Measurements from ENCODE around the gene SELL. TPM values are rescaled to one million over a fixed set of nuclear protein-coding genes. Genes with fewer than 3 reads are reported as not detected.

Gene SELL
- total and polyA plus RNA-seq, 10 of the 15 experiments (the other 5 are each of a cell fraction or from before 2014, with no cell fraction given), result 31.8 to 66.0 (median 50.9) TPM

- H3K79me2 ChIP-seq (ENCODE audit: control insufficient read depth, insufficient read depth, low read length), result no peaks in the 10 kb centered on the region
- H3K27me3 ChIP-seq (replicated peaks in 1 of 2; ENCODE audit: control insufficient read depth in 2 of 2, insufficient read depth in 2 of 2, low read length in 1 of 2), result no peaks in the 10 kb centered on the region
- ChIA-PET POLR2A (interaction anchor here (5.8 kb wide), 1 partner anchor 10 kb away, joined by 64 read pairs; no protein-coding TSS in a partner anchor), SMC1A (ENCODE audit: uncharacterized antibody, unreplicated experiment) (interaction anchor here (3.1 to 11.1 kb wide), 2 partner anchors 10 to 26 kb away, joined by 16 to 176 read pairs; no protein-coding TSS in a partner anchor), CTCF (interaction anchor here (9.7 kb wide), 1 partner anchor 11 kb away, joined by 125 read pairs; no protein-coding TSS in a partner anchor), RAD21 (ENCODE audit: unreplicated experiment) (interaction anchor here (6.0 kb wide), 1 partner anchor 8 kb away, joined by 71 read pairs; no protein-coding TSS in a partner anchor)
- no peak overlapping the region for H3K4me2 ChIP-seq (ENCODE audit: control insufficient read depth, insufficient read depth)
- H3K9ac ChIP-seq (ENCODE audit: control insufficient read depth, insufficient read depth, low read length), result no peak overlapping the region
- in situ Hi-C loops (cut with MboI) (no loop called here), intact Hi-C loops (cut with micrococcal nuclease; ENCODE audit: unreplicated experiment) (no loop called here)
- FAIRE-seq (no peak), DNase-seq (ENCODE audit: low read depth, low spot score) (no peak), ATAC-seq (no peak)
- no peak for TF ChIP-seq MLLT1 (IDR thresholded peaks at IDR 0.05)
- TF ChIP-seq SREBF1 (IDR thresholded peaks at IDR 0.05; ENCODE audit: low read length), result no peak
- no peak for TF ChIP-seq MEF2B (IDR thresholded peaks at IDR 0.05; ENCODE audit: partially characterized antibody, poor library complexity, severe bottlenecking)
- no peak for TF ChIP-seq MEF2A (IDR thresholded peaks at IDR 0.05; ENCODE audit: insufficient read depth, low read depth, low read length)
- no peak for TF ChIP-seq TBL1XR1 (IDR thresholded peaks at IDR 0.05; ENCODE audit: low read depth, low read length)
- no peak for TF ChIP-seq BRCA1 (IDR thresholded peaks at IDR 0.05; ENCODE audit: low read depth, low read length)
- TF ChIP-seq JUND (IDR thresholded peaks at IDR 0.05; ENCODE audit: low read depth, low read length), result no peak
- TF ChIP-seq TAF1 (IDR thresholded peaks at IDR 0.05; ENCODE audit: borderline replicate concordance, low read depth, low read length), result no peak
- TF ChIP-seq, protein P1, sequence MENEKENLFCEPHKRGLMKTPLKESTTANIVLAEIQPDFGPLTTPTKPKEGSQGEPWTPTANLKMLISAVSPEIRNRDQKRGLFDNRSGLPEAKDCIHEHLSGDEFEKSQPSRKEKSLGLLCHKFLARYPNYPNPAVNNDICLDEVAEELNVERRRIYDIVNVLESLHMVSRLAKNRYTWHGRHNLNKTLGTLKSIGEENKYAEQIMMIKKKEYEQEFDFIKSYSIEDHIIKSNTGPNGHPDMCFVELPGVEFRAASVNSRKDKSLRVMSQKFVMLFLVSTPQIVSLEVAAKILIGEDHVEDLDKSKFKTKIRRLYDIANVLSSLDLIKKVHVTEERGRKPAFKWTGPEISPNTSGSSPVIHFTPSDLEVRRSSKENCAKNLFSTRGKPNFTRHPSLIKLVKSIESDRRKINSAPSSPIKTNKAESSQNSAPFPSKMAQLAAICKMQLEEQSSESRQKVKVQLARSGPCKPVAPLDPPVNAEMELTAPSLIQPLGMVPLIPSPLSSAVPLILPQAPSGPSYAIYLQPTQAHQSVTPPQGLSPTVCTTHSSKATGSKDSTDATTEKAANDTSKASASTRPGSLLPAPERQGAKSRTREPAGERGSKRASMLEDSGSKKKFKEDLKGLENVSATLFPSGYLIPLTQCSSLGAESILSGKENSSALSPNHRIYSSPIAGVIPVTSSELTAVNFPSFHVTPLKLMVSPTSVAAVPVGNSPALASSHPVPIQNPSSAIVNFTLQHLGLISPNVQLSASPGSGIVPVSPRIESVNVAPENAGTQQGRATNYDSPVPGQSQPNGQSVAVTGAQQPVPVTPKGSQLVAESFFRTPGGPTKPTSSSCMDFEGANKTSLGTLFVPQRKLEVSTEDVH (IDR thresholded peaks at IDR 0.05; ENCODE audit: low read depth, partially characterized antibody), result no peak
- TF ChIP-seq NR2F1 (conservative IDR thresholded peaks at IDR 0.05), result no peak
- no peak for TF ChIP-seq BCL3 (IDR thresholded peaks at IDR 0.05; ENCODE audit: borderline replicate concordance, insufficient read depth, low read depth, low read length, poor library complexity, severe bottlenecking)
- TF ChIP-seq IRF3 (IDR thresholded peaks at IDR 0.05), result no peak
- no peak for TF ChIP-seq HCFC1 (IDR thresholded peaks at IDR 0.05; ENCODE audit: low read length)
- TF ChIP-seq TCF7 (IDR thresholded peaks at IDR 0.05; ENCODE audit: borderline replicate concordance), result no peak
- no peak for TF ChIP-seq SMAD5 (IDR thresholded peaks at IDR 0.05; ENCODE audit: low read depth)
- TF ChIP-seq NR2C2 (IDR thresholded peaks at IDR 0.05; ENCODE audit: borderline replicate concordance, control insufficient read depth, insufficient read length, low read depth), result no peak
- WGBS (ENCODE audit: insufficient coverage, insufficient replicate concordance, low lambda C conversion rate, missing lambda C conversion rate), result 91% methylated on average over 3 of the region's 3 CpGs
- H3K27ac ChIP-seq (ENCODE audit: control insufficient read depth, insufficient read depth), result no peak overlapping the region
- no peak overlapping the region for H3K4me3 ChIP-seq
- H3K36me3 ChIP-seq (ENCODE audit: control insufficient read depth in 2 of 2, insufficient read depth in 2 of 2, low read length in 1 of 2), result no peaks in the 10 kb centered on the region
- H4K20me1 ChIP-seq (ENCODE audit: control insufficient read depth, insufficient read depth), result no peaks in the 10 kb centered on the region
- H2AFZ ChIP-seq (ENCODE audit: control insufficient read depth, low read depth, low read length), result peak overlapping the region; percentile 4; the same call in 1 of the 2 replicates
- no peaks in the 10 kb centered on the region; the same call in 2 of the 3 replicates for H3K9me3 ChIP-seq (replicated peaks; ENCODE audit: control insufficient read depth, insufficient read depth, low read length)
- H3K4me1 ChIP-seq (ENCODE audit: control insufficient read depth, insufficient read depth, low read length), result peaks cover 38% of the 10 kb centered on the region
- BruUV-seq (replicated peaks), result no TSS peak
Observed at GRCh38 chr1:169683661-169684060, 27.8 kb downstream of the SELL start.

All from GM12878 (cell line).